Stimulated activated CD4-positive, alpha-beta T cell treated with anti-CD3 and anti-CD28 coated beads, Interleukin-1b, Interleukin-23, amount 100 ng/mL, for 24 hours (primary cell): ENCODE data around the gene ANTXR1.

ENCODE experiments used
- DNase-seq, 4 experiments: peaks; one replicate each; pipeline ENCODE4 v3.0.0-alpha.2; 2020; ENCODE audit warnings: low read depth in 4 of 4, low spot score in 1 of 4

ANTXR1 gene

GRCh38 chr2:69177785-69178636 lies 165.0 kb downstream of the ANTXR1 start:
- peak in 1 of 4 experiments; percentile 2 for DNase-seq

GRCh38 chr2:69178756-69179155 lies 165.8 kb downstream of the ANTXR1 start:
- no peak for DNase-seq

GRCh38 chr2:69180227-69180626 lies 167.2 kb downstream of the ANTXR1 start:
- no peak for DNase-seq

- DNase-seq = no peak
Measured at GRCh38 chr2:69180974-69181373, 168.0 kb downstream of the ANTXR1 start.

GRCh38 chr2:69181806-69182427 lies 168.9 kb downstream of the ANTXR1 start:
- no peak for DNase-seq

- DNase-seq = no peak
Measured at GRCh38 chr2:69183659-69184058, 170.7 kb downstream of the ANTXR1 start.

GRCh38 chr2:69184224-69184623 lies 171.2 kb downstream of the ANTXR1 start:
- no peak for DNase-seq

- no peak for DNase-seq
Measured at GRCh38 chr2:69185807-69186206, 172.8 kb downstream of the ANTXR1 start.

GRCh38 chr2:69186614-69187013 lies 173.6 kb downstream of the ANTXR1 start:
- no peak for DNase-seq

GRCh38 chr2:69188182-69188900 lies 175.4 kb downstream of the ANTXR1 start:
- no peak for DNase-seq

- no peak for DNase-seq
Measured at GRCh38 chr2:69190743-69191404, 177.9 kb downstream of the ANTXR1 start.

- no peak for DNase-seq
Measured at GRCh38 chr2:69191634-69192033, 178.7 kb downstream of the ANTXR1 start.

- DNase-seq = no peak
Measured at GRCh38 chr2:69192176-69192945, 179.4 kb downstream of the ANTXR1 start.

- DNase-seq = no peak
Measured at GRCh38 chr2:69195706-69196105, 182.7 kb downstream of the ANTXR1 start.

GRCh38 chr2:69196327-69197117 lies 183.5 kb downstream of the ANTXR1 start:
- no peak for DNase-seq

- no peak for DNase-seq
Measured at GRCh38 chr2:69200107-69200520, 187.1 kb downstream of the ANTXR1 start.

GRCh38 chr2:69201259-69201658 lies 188.3 kb downstream of the ANTXR1 start:
- DNase-seq = no peak

GRCh38 chr2:69202327-69202726 lies 189.3 kb downstream of the ANTXR1 start:
- no peak for DNase-seq

- DNase-seq = no peak
Measured at GRCh38 chr2:69203166-69203985, 190.4 kb downstream of the ANTXR1 start.
